Keratinocyte (primary cell): ENCODE data around the gene PLP1. TPM values are rescaled to one million over a fixed set of nuclear protein-coding genes. Genes with fewer than 3 reads are reported as not detected.

Experiments used
- DNase-seq: peaks from one replicate; pipeline ENCODE4 v3.0.0-alpha.2; 2011; ENCODE audit warnings: low read depth, missing footprints, low spot score
- FAIRE-seq: peaks from 2 replicates; lab custom pipeline; 2011; peaks lifted over from hg19 to GRCh38; lab: Jason Lieb, UNC
- H2AFZ ChIP-seq: 2 replicates; pipeline ENCODE4 v1.6.0; 2012; ENCODE audit warnings: low read length, control low read depth, inconsistent platforms; ENCODE audit not compliant: control insufficient read depth
- H3K27ac ChIP-seq: 2 replicates; pipeline ENCODE4 v1.5.1; 2011; ENCODE audit warnings: low read length; ENCODE audit not compliant: control insufficient read depth, insufficient read depth
- H3K27me3 ChIP-seq: 3 replicates; pipeline ENCODE4 v1.6.0; 2011; ENCODE audit warnings: low read length; ENCODE audit not compliant: control insufficient read depth, insufficient read depth; ENCODE audit errors: extremely low read depth
- H3K36me3 ChIP-seq, 2 experiments: 2 replicates in 1 of 2; 3 replicates in 1 of 2; pipeline ENCODE4 v1.5.1; 2011; ENCODE audit warnings: low read length in 2 of 2, mild to moderate bottlenecking in 1 of 2; ENCODE audit not compliant: control insufficient read depth in 2 of 2, insufficient read depth in 2 of 2; ENCODE audit errors: extremely low read depth in 1 of 2
- H3K4me1 ChIP-seq: 3 replicates; pipeline ENCODE4 v1.5.1; 2011; ENCODE audit warnings: low read length; ENCODE audit not compliant: control insufficient read depth, insufficient read depth; ENCODE audit errors: extremely low read depth
- H3K4me2 ChIP-seq: 3 replicates; pipeline ENCODE4 v1.6.0; 2011; ENCODE audit warnings: low read depth, low read length; ENCODE audit not compliant: control insufficient read depth, insufficient read depth; ENCODE audit errors: extremely low read depth
- H3K4me3 ChIP-seq, 3 experiments: fragments of 200-600 bp in 1 of 3; sonication (generic) in 1 of 3; 2 replicates in 2 of 3; 3 replicates in 1 of 3; pipeline ENCODE4 v1.5.1; 2011 to 2016; ENCODE audit warnings: low read length in 3 of 3, mild to moderate bottlenecking in 3 of 3, control low read depth in 2 of 3, inconsistent platforms in 1 of 3, low read depth in 1 of 3, mixed read lengths in 1 of 3, mixed run types in 1 of 3, moderate library complexity in 1 of 3; ENCODE audit not compliant: control insufficient read depth in 2 of 3, insufficient read depth in 2 of 3; ENCODE audit errors: extremely low read depth in 1 of 3
- H3K79me2 ChIP-seq: 2 replicates; pipeline ENCODE4 v1.6.0; 2012; ENCODE audit warnings: low read length; ENCODE audit not compliant: control insufficient read depth, insufficient read depth
- H3K9ac ChIP-seq: 3 replicates; pipeline ENCODE4 v1.6.0; 2011; ENCODE audit warnings: low read length; ENCODE audit not compliant: control insufficient read depth, insufficient read depth; ENCODE audit errors: extremely low read depth
- H3K9me1 ChIP-seq: 3 replicates; pipeline ENCODE4 v1.6.0; 2011; ENCODE audit warnings: low read length; ENCODE audit not compliant: control insufficient read depth, insufficient read depth; ENCODE audit errors: extremely low read depth
- H3K9me3 ChIP-seq: 2 replicates; pipeline ENCODE4 v1.5.1; 2012; ENCODE audit warnings: low read depth, low read length; ENCODE audit not compliant: control insufficient read depth
- H4K20me1 ChIP-seq: 3 replicates; pipeline ENCODE4 v1.6.0; 2011; ENCODE audit warnings: low read length; ENCODE audit not compliant: control insufficient read depth, insufficient read depth; ENCODE audit errors: extremely low read depth
- CTCF ChIP-seq, 3 experiments: IDR thresholded peaks in 1 of 3; conservative IDR thresholded peaks in 1 of 3; optimal IDR thresholded peaks in 1 of 3; 2 replicates in 2 of 3; 3 replicates in 1 of 3; pipeline versions ENCODE3 to v1.5.1; 2011; ENCODE audit warnings: low read length in 3 of 3, mild to moderate bottlenecking in 3 of 3, moderate library complexity in 2 of 3, control low read depth in 1 of 3, inconsistent platforms in 1 of 3; ENCODE audit not compliant: insufficient read depth in 2 of 3; ENCODE audit errors: extremely low read depth in 1 of 3
- EZH2 ChIP-seq: IDR thresholded peaks from one replicate; pipeline ENCODE4 v1.6.1; 2012; ENCODE audit warnings: inconsistent platforms, mild to moderate bottlenecking, low read length, moderate library complexity
- dilution Hi-C: fragments of 300-500 bp; cut with MboI; formaldehyde crosslinking; loops from one replicate; pipeline ENCODE4 v1.7.0; 2020; ENCODE audit warnings: low sequenced_read_pairs; ENCODE audit not compliant: extremely low pct_ligation_motif_present
- polyA plus RNA-seq, 5 experiments: library from polyadenylated mRNA; depleted of rRNA in 3 of 5; stranded (reverse) in 3 of 5; stranded (forward) in 1 of 5; unstranded in 1 of 5; fragments of >200 nt; gene quantifications; 1 replicate in 1 of 5; 2 replicates in 3 of 5; 3 replicates in 1 of 5; pipeline versions ENCODE4 v1.2.1 to v1.2.3, GENCODE V29; 2011 to 2012; ENCODE audit warnings: missing spikeins in 2 of 5, low read depth in 1 of 5, low replicate concordance in 1 of 5

The PLP1 gene
- polyA plus RNA-seq, 1 donor (not counting 4 experiments of a cell fraction or from before 2014, with no cell fraction given) = not detected

GRCh38 chrX:103754401-103754800 lies 22.2 kb upstream of the PLP1 start:
- Histone ChIP-seq H2AFZ (no peak overlapping the region), H3K27ac (no peak overlapping the region), H3K79me2 (no peaks in the 10 kb centered on the region), H3K4me1 (no peaks in the 10 kb centered on the region), H3K36me3 (no peaks in the 10 kb centered on the region), H3K27me3 (peaks cover 13% of the 10 kb centered on the region), H3K9me1 (no peaks in the 10 kb centered on the region), H4K20me1 (no peaks in the 10 kb centered on the region), H3K4me3 (no peak overlapping the region), H3K9me3 (peaks cover 4% of the 10 kb centered on the region), H3K4me2 (no peak overlapping the region), H3K9ac (no peak overlapping the region)
- TF ChIP-seq EZH2 = no peak
- TF ChIP-seq CTCF (optimal IDR thresholded peaks at IDR 0.05 in 1 of 3, IDR thresholded peaks at IDR 0.05 in 1 of 3, conservative IDR thresholded peaks at IDR 0.05 in 1 of 3; ENCODE audit: extremely low read depth in 1 of 3, insufficient read depth in 2 of 3, low read length in 3 of 3) = no peak
- dilution Hi-C loops = no loop called here
- no peak for DNase-seq
- FAIRE-seq = no peak

GRCh38 chrX:103756736-103757135 lies 19.9 kb upstream of the PLP1 start:
- no peak for FAIRE-seq
- TF ChIP-seq EZH2 (no peak), CTCF (optimal IDR thresholded peaks at IDR 0.05 in 1 of 3, IDR thresholded peaks at IDR 0.05 in 1 of 3, conservative IDR thresholded peaks at IDR 0.05 in 1 of 3; ENCODE audit: extremely low read depth in 1 of 3, insufficient read depth in 2 of 3, low read length in 3 of 3) (no peak)
- no peaks in the 10 kb centered on the region for H3K36me3 ChIP-seq
- no peak overlapping the region for H3K4me2 ChIP-seq
- no peak overlapping the region for H2AFZ ChIP-seq
- H3K9me1 ChIP-seq = no peaks in the 10 kb centered on the region
- DNase-seq = no peak
- peaks cover 4% of the 10 kb centered on the region for H3K9me3 ChIP-seq
- peaks cover 12% of the 10 kb centered on the region for H3K27me3 ChIP-seq
- H3K9ac ChIP-seq = no peak overlapping the region
- H4K20me1 ChIP-seq = no peaks in the 10 kb centered on the region
- H3K4me1 ChIP-seq = no peaks in the 10 kb centered on the region
- no peaks in the 10 kb centered on the region for H3K79me2 ChIP-seq
- no peak overlapping the region for H3K27ac ChIP-seq
- dilution Hi-C loops = no loop called here
- no peak overlapping the region for H3K4me3 ChIP-seq
